Bronchial epithelial cell (primary cell): ENCODE results near the gene PIK3R2. TPM values are rescaled to one million over a fixed set of nuclear protein-coding genes. Genes with fewer than 3 reads are reported as not detected.
A peak's percentile ranks its signal among the peaks of the same experiment; 100 is the strongest.

Experiments used
- DNase-seq: peaks from one replicate; pipeline ENCODE4 v3.0.0-alpha.2; 2010; ENCODE audit warnings: low read depth
- FAIRE-seq: peaks from 2 replicates; lab custom pipeline; 2011; peaks lifted over from hg19 to GRCh38; lab: Jason Lieb, UNC
- H3K27me3 ChIP-seq: 2 replicates; pipeline ENCODE4 v1.5.1; 2011; ENCODE audit warnings: low read length; ENCODE audit not compliant: control insufficient read depth, insufficient read depth
- H3K36me3 ChIP-seq: 2 replicates; pipeline ENCODE4 v1.5.1; 2011; ENCODE audit warnings: low read length; ENCODE audit not compliant: control insufficient read depth, insufficient read depth
- H3K4me3 ChIP-seq: 2 replicates; pipeline ENCODE4 v1.5.1; 2011; ENCODE audit warnings: mild to moderate bottlenecking, low read depth, low read length, control low read depth
- total RNA-seq: library from RNA; depleted of rRNA; stranded (reverse); fragments of >200 nt; gene quantifications from 2 replicates; pipeline ENCODE4 v1.2.1, GENCODE V29; 2014
- TF ChIP-seq, protein P1 (sequence below): IDR thresholded peaks from 2 replicates; pipeline ENCODE4 v1.5.1; 2011; ENCODE audit warnings: mild to moderate bottlenecking, moderate library complexity, low read length, control low read depth, inconsistent platforms; ENCODE audit not compliant: insufficient read depth, severe bottlenecking

Gene PIK3R2
- total RNA-seq, 1 donor from 2014 or later, result 2.6 TPM

DNA sequence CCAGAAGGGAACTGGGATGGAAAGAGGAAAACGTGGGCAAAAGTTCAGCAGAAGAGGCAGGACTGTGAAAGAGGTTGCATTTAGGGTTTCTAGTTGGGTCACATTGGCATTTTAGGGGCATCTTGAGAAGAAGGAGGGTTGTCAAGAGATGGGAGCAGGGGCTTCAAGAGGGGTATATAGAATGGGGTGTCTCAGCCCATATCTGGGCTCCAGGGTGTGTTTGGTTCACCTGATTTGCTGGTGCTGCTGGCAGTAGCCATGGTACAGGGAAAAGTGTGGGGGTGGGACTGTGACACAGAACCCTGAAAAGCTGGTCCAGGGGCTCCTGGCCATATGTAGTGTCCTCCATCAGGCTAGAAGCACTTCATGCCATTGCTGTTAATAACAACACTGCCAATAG lies 32.8 kb upstream of the PIK3R2 start:
- Histone ChIP-seq H3K27me3 (no peaks in the 10 kb centered on the region), H3K36me3 (peaks cover 10% of the 10 kb centered on the region), H3K4me3 (no peak overlapping the region)
- TF ChIP-seq, protein P1, sequence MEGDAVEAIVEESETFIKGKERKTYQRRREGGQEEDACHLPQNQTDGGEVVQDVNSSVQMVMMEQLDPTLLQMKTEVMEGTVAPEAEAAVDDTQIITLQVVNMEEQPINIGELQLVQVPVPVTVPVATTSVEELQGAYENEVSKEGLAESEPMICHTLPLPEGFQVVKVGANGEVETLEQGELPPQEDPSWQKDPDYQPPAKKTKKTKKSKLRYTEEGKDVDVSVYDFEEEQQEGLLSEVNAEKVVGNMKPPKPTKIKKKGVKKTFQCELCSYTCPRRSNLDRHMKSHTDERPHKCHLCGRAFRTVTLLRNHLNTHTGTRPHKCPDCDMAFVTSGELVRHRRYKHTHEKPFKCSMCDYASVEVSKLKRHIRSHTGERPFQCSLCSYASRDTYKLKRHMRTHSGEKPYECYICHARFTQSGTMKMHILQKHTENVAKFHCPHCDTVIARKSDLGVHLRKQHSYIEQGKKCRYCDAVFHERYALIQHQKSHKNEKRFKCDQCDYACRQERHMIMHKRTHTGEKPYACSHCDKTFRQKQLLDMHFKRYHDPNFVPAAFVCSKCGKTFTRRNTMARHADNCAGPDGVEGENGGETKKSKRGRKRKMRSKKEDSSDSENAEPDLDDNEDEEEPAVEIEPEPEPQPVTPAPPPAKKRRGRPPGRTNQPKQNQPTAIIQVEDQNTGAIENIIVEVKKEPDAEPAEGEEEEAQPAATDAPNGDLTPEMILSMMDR, result no peak
- no peak for FAIRE-seq
- DNase-seq, result no peak

- no peak for FAIRE-seq
- no peaks in the 10 kb centered on the region for H3K27me3 ChIP-seq
- TF ChIP-seq, protein P1, result no peak
- no peak overlapping the region for H3K4me3 ChIP-seq
- no peak for DNase-seq
- peaks cover 11% of the 10 kb centered on the region for H3K36me3 ChIP-seq
These were observed 31.8 kb upstream of the PIK3R2 start for GRCh38 chr19:18121166-18121565.

GRCh38 chr19:18122424-18122823 lies 30.5 kb upstream of the PIK3R2 start:
- TF ChIP-seq, protein P1, result no peak
- no peak overlapping the region for H3K4me3 ChIP-seq
- no peaks in the 10 kb centered on the region for H3K27me3 ChIP-seq
- no peak for DNase-seq
- FAIRE-seq, result no peak
- peaks cover 13% of the 10 kb centered on the region for H3K36me3 ChIP-seq

GRCh38 chr19:18122860-18123795 lies 29.8 kb upstream of the PIK3R2 start:
- FAIRE-seq (peak; percentile 93), DNase-seq (no peak)
- H3K4me3 ChIP-seq, result no peak overlapping the region
- H3K36me3 ChIP-seq, result peaks cover 13% of the 10 kb centered on the region
- no peaks in the 10 kb centered on the region for H3K27me3 ChIP-seq
- TF ChIP-seq, protein P1, result no peak

GRCh38 chr19:18123819-18124218 lies 29.1 kb upstream of the PIK3R2 start:
- Histone ChIP-seq H3K36me3 (peaks cover 13% of the 10 kb centered on the region), H3K4me3 (no peak overlapping the region), H3K27me3 (no peaks in the 10 kb centered on the region)
- TF ChIP-seq, protein P1, result no peak
- DNase-seq (no peak), FAIRE-seq (no peak)
